IMR-90 (cell line): ENCODE results near the gene MAK.

ENCODE experiments used
- CEBPB ChIP-seq: IDR thresholded peaks from 2 replicates; pipeline ENCODE4 v1.6.1; 2012; ENCODE audit warnings: low read depth, low read length, improper control_type of control experiment
- CHD1 ChIP-seq: IDR thresholded peaks from 2 replicates; pipeline ENCODE4 v1.6.1; 2012; ENCODE audit warnings: low read depth, low read length, improper control_type of control experiment
- MAZ ChIP-seq: IDR thresholded peaks from 2 replicates; pipeline ENCODE4 v1.6.1; 2012; ENCODE audit warnings: low read depth, mild to moderate bottlenecking, low read length, improper control_type of control experiment, moderate library complexity, borderline replicate concordance
- MXI1 ChIP-seq: IDR thresholded peaks from 2 replicates; pipeline ENCODE4 v1.6.1; 2012; ENCODE audit warnings: low read depth, mild to moderate bottlenecking, low read length, moderate library complexity, borderline replicate concordance
- POLR2A ChIP-seq: IDR thresholded peaks from 2 replicates; pipeline ENCODE4 v1.6.1; 2012; ENCODE audit warnings: mild to moderate bottlenecking, low read depth, low read length
- RAD21 ChIP-seq: IDR thresholded peaks from 2 replicates; pipeline ENCODE4 v1.6.1; 2012; ENCODE audit warnings: low read length, improper control_type of control experiment
- RCOR1 ChIP-seq: IDR thresholded peaks from 2 replicates; pipeline ENCODE4 v1.6.1; 2012; ENCODE audit warnings: mild to moderate bottlenecking, low read length, improper control_type of control experiment; ENCODE audit not compliant: insufficient replicate concordance
- TF ChIP-seq, protein P1 (sequence below): conservative IDR thresholded peaks from 2 replicates; pipeline ENCODE4 v1.5.1; 2012; ENCODE audit warnings: mild to moderate bottlenecking, low read depth, low read length, improper control_type of control experiment

DNA sequence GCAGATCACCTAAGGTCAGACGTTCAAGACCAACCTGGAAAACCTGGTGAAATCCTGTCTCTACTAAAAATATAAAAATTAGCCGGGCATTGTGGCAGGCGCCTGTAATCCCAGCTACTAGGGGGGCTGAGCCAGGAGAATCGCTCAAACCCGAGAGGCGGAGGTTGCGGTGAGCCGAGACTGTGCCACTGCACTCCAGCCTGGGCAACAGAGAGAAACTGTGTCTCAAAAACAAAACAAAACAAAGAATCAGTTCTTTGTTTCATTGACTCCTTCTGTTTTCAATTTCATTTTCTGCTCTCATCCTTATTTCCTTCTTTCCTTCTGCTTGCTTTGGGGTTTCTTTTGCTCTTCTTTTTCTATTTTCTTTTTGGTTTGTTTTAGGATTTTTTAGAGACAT is 124.4 kb downstream of the MAK start:
- TF ChIP-seq POLR2A: no peak
- TF ChIP-seq, protein P1, sequence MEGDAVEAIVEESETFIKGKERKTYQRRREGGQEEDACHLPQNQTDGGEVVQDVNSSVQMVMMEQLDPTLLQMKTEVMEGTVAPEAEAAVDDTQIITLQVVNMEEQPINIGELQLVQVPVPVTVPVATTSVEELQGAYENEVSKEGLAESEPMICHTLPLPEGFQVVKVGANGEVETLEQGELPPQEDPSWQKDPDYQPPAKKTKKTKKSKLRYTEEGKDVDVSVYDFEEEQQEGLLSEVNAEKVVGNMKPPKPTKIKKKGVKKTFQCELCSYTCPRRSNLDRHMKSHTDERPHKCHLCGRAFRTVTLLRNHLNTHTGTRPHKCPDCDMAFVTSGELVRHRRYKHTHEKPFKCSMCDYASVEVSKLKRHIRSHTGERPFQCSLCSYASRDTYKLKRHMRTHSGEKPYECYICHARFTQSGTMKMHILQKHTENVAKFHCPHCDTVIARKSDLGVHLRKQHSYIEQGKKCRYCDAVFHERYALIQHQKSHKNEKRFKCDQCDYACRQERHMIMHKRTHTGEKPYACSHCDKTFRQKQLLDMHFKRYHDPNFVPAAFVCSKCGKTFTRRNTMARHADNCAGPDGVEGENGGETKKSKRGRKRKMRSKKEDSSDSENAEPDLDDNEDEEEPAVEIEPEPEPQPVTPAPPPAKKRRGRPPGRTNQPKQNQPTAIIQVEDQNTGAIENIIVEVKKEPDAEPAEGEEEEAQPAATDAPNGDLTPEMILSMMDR: no peak
- no peak for TF ChIP-seq CEBPB
- TF ChIP-seq MAZ: no peak
- TF ChIP-seq MXI1: no peak
- TF ChIP-seq CHD1: no peak
- TF ChIP-seq RCOR1: no peak
- no peak for TF ChIP-seq RAD21
